ENCODE measurements around the gene SMIM30.
A peak's percentile ranks its signal among the peaks of the same experiment; 100 is the strongest.
"Not testable (repeated sequence)": the region's sequence is repeated elsewhere in the genome, so short reads cannot be mapped to it uniquely, and the experiment has no call there.

Gene SMIM30

DNA sequence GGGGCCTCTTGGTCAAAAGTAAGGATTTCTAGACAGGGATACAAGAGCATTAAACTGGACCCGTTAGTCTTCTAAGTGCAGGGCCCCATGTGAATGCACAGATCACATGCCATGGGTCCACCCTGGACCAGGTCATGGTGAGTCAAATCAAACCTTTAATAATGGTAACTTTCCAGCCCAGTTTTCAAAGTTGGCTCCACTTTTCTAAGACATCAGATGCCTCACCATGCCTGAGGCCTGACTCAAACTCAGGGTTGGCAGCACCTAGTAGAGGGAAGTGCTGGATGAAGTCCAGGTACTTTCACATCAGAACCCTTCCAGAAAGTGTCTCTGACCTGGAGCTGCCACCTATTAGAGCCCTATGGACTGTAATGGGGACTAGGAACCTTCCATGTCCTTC lies 9.7 kb upstream of the SMIM30 start:
- no peak overlapping the region for H3K9ac ChIP-seq (ENCODE audit: low read depth, low read length)
- no peaks in the 10 kb centered on the region for H3K4me1 ChIP-seq (ENCODE audit: insufficient read depth, low read length)
- no peaks in the 10 kb centered on the region for H3K36me3 ChIP-seq (ENCODE audit: insufficient read depth, low read length)
- no peaks in the 10 kb centered on the region for H3K9me3 ChIP-seq (ENCODE audit: control insufficient read depth, insufficient read depth, low read length)

DNA sequence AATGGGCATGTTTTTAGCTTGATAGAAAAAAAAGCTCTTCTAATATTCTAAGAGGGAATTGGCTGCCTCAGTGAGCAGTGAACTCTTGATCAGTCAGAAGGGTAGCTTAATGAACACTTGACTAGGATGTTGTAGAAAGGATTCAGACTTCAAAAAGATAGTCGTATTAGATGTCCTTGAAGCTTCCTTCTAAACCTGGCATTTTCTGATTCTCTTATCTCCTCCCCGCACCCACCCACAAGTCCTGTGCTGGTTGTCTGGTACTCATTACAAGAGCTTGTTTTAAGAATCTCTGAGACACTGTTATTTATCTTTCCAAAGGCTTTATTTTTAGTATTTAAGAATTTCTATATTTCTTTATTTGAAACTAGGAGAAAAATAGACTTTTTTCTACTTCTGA lies 7.4 kb upstream of the SMIM30 start:
- no peaks in the 10 kb centered on the region for H3K4me1 ChIP-seq (ENCODE audit: insufficient read depth, low read length)
- H3K9ac ChIP-seq (ENCODE audit: low read depth, low read length) = no peak overlapping the region

DNA sequence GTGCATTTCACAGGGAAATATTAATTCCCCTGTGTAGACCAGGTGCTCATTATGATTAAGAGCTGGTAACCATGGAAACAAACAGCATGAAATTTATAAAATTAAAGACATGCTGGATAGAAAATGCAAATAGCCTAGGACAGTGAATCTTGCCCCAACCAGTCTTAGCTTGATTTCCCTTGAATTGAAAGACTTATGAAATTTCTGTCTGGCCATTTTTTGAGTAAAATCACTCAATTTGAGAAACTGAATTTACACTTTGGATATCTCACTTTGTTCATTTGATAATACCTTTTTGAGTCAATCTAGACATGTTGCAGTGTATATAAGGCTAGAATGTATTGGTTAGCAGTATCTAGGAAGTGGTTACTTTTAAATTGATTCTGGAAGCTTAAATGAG lies 4.4 kb upstream of the SMIM30 start:
- Histone ChIP-seq H3K9me3 (ENCODE audit: control insufficient read depth, insufficient read depth, low read length) (no peaks in the 10 kb centered on the region), H3K36me3 (ENCODE audit: insufficient read depth, low read length) (no peaks in the 10 kb centered on the region), H3K4me1 (ENCODE audit: insufficient read depth, low read length) (0 out of 2 replicates have a peak, but pooled peaks cover 5% of the 10 kb centered on the region), H3K9ac (ENCODE audit: low read depth, low read length) (no peak overlapping the region)

More for the DNA sequence above, 7.4 kb upstream of the SMIM30 start:
- no peaks in the 10 kb centered on the region for H3K9me3 ChIP-seq (ENCODE audit: control insufficient read depth, insufficient read depth, low read length)
- H3K36me3 ChIP-seq (ENCODE audit: insufficient read depth, low read length) = no peaks in the 10 kb centered on the region

GRCh38 chr7:113120647-113121046 lies 2.3 kb upstream of the SMIM30 start:
- Histone ChIP-seq H3K36me3 (ENCODE audit: insufficient read depth, low read length) (peaks cover 3% of the 10 kb centered on the region; the same call in 1 of the 2 replicates), H3K4me1 (ENCODE audit: insufficient read depth, low read length) (peaks cover 11% of the 10 kb centered on the region; the same call in 1 of the 2 replicates), H3K9me3 (ENCODE audit: control insufficient read depth, insufficient read depth, low read length) (no peaks in the 10 kb centered on the region), H3K9ac (ENCODE audit: low read depth, low read length) (no peak overlapping the region)

GRCh38 chr7:113119429-113119828 lies 1.1 kb upstream of the SMIM30 start:
- H3K4me1 ChIP-seq (ENCODE audit: insufficient read depth, low read length) = peaks cover 11% of the 10 kb centered on the region; the same call in 1 of the 2 replicates
- H3K9me3 ChIP-seq (ENCODE audit: control insufficient read depth, insufficient read depth, low read length) = no peaks in the 10 kb centered on the region
- H3K36me3 ChIP-seq (ENCODE audit: insufficient read depth, low read length) = peaks cover 3% of the 10 kb centered on the region; the same call in 1 of the 2 replicates
- no peak overlapping the region for H3K9ac ChIP-seq (ENCODE audit: low read depth, low read length)

- Histone ChIP-seq H3K9ac (ENCODE audit: low read depth, low read length) (peak overlapping the region; percentile 94), H3K4me1 (ENCODE audit: insufficient read depth, low read length) (peaks cover 11% of the 10 kb centered on the region; the same call in 1 of the 2 replicates)
- H3K36me3 ChIP-seq (ENCODE audit: insufficient read depth, low read length); H3K9me3 ChIP-seq (ENCODE audit: control insufficient read depth, insufficient read depth, low read length): not testable (repeated sequence)
Observed at GRCh38 chr7:113117374-113117774, 980 bp downstream of the SMIM30 start.

GRCh38 chr7:113113912-113114311 lies 4.4 kb downstream of the SMIM30 start:
- Histone ChIP-seq H3K9ac (ENCODE audit: low read depth, low read length) (no peak overlapping the region), H3K9me3 (ENCODE audit: control insufficient read depth, insufficient read depth, low read length) (no peaks in the 10 kb centered on the region), H3K4me1 (ENCODE audit: insufficient read depth, low read length) (peaks cover 8% of the 10 kb centered on the region; the same call in 1 of the 2 replicates), H3K36me3 (ENCODE audit: insufficient read depth, low read length) (peaks cover 3% of the 10 kb centered on the region; the same call in 1 of the 2 replicates)

DNA sequence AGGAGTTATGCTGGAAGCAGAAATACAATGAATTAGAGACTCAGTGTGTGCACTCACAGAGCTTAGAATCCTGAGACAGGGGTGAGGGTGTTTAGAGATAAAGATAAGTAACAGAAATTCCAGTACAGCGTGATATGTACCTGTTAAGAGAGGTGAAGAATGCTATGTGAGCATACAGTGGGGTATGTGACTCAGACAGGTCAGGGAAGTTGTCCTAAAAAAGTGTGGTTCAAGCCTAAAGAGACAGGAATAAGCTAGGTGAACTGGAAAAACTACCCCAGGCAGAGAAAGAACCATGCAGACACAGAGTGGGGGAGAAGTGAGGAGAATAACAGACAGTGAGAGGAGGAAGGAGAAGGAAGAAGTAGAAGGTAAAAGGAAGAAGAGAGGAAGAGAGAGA lies 8.6 kb downstream of the SMIM30 start:
- H3K9me3 ChIP-seq (ENCODE audit: control insufficient read depth, insufficient read depth, low read length) = no peaks in the 10 kb centered on the region
- no peak overlapping the region for H3K9ac ChIP-seq (ENCODE audit: low read depth, low read length)
- H3K4me1 ChIP-seq (ENCODE audit: insufficient read depth, low read length) = no peaks in the 10 kb centered on the region
- no peaks in the 10 kb centered on the region for H3K36me3 ChIP-seq (ENCODE audit: insufficient read depth, low read length)

DNA sequence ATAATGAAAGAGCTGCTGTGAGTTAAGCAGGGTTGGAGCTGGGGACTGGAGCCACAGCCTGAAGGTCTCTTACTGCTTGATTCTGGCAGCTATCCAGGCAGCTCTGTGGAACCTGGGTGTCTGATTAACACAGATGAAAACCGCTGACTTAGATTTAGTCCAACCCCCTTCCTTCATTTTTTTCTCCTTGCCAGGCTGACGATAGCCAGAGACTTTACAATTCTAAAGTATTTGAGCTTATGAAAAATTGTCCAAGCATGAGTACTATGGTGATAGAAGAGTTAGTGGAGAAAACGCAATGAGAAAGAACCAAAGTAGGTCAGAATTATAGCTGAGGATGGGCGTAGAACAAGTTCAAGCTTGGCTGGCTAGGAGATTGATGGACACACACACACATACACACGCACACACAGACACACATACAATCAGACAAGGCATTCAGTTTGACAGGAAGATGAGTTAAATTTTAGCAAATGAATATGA lies 18.2 kb downstream of the SMIM30 start:
- no peaks in the 10 kb centered on the region for H3K4me1 ChIP-seq (ENCODE audit: insufficient read depth, low read length)
- no peak overlapping the region for H3K9ac ChIP-seq (ENCODE audit: low read depth, low read length)
- no peaks in the 10 kb centered on the region for H3K36me3 ChIP-seq (ENCODE audit: insufficient read depth, low read length)
- no peaks in the 10 kb centered on the region for H3K9me3 ChIP-seq (ENCODE audit: control insufficient read depth, insufficient read depth, low read length)

- Histone ChIP-seq H3K9ac (ENCODE audit: low read depth, low read length) (no peak overlapping the region), H3K9me3 (ENCODE audit: control insufficient read depth, insufficient read depth, low read length) (no peaks in the 10 kb centered on the region), H3K36me3 (ENCODE audit: insufficient read depth, low read length) (no peaks in the 10 kb centered on the region)
Observed at GRCh38 chr7:113099284-113099919, 19.0 kb downstream of the SMIM30 start.

GRCh38 chr7:113094517-113095249 lies 23.7 kb downstream of the SMIM30 start:
- H3K9ac ChIP-seq (ENCODE audit: low read depth, low read length) = no peak overlapping the region
- H3K36me3 ChIP-seq (ENCODE audit: insufficient read depth, low read length) = no peaks in the 10 kb centered on the region
- H3K9me3 ChIP-seq (ENCODE audit: control insufficient read depth, insufficient read depth, low read length) = no peaks in the 10 kb centered on the region
- no peaks in the 10 kb centered on the region for H3K4me1 ChIP-seq (ENCODE audit: insufficient read depth, low read length)

More at GRCh38 chr7:113099284-113099919, 19.0 kb downstream of the SMIM30 start:
- no peaks in the 10 kb centered on the region for H3K4me1 ChIP-seq (ENCODE audit: insufficient read depth, low read length)

DNA sequence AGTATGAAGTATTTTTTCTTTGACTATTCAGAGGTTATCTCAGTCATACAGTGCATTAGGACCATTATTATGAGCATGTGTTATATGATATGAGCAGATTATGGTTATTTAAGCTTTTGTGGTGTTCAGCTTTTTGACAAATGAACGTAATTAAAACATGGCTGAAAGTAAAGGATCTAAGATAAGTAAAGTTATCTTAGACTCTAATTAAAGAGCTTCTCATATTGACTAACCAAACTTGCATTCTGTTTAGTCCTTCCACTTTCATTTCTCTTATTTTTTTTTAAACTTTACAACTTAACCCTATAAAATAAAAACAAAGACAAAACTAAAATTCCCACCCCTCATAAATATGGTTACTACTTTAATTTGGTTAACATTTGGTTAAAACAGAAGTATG lies 24.8 kb downstream of the SMIM30 start:
- no peaks in the 10 kb centered on the region for H3K9me3 ChIP-seq (ENCODE audit: control insufficient read depth, insufficient read depth, low read length)
- H3K9ac ChIP-seq (ENCODE audit: low read depth, low read length) = no peak overlapping the region
- no peaks in the 10 kb centered on the region for H3K36me3 ChIP-seq (ENCODE audit: insufficient read depth, low read length)
- H3K4me1 ChIP-seq (ENCODE audit: insufficient read depth, low read length) = no peaks in the 10 kb centered on the region

DNA sequence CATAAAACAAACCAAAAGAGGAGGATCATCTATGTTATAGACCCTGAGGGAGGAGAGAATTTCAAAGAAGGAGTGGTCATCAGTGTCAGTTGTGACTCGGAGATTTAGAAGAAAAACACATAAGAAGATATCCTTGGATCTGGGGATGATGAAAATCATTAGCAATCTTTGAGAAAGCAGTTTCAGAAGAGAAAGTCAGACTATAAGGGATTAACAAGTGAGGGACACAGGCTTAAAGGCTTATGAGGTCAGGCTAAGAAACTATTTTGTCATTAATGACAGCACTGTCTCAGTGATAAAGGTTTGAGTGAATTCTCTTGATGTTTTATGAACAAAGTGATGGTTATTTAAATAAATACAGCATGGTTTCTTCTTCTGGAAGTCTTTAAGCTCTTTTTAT lies 25.6 kb downstream of the SMIM30 start:
- Histone ChIP-seq H3K9me3 (ENCODE audit: control insufficient read depth, insufficient read depth, low read length) (no peaks in the 10 kb centered on the region), H3K36me3 (ENCODE audit: insufficient read depth, low read length) (no peaks in the 10 kb centered on the region), H3K9ac (ENCODE audit: low read depth, low read length) (no peak overlapping the region), H3K4me1 (ENCODE audit: insufficient read depth, low read length) (no peaks in the 10 kb centered on the region)

GRCh38 chr7:113087071-113087998 lies 31.0 kb downstream of the SMIM30 start:
- Histone ChIP-seq H3K9me3 (ENCODE audit: control insufficient read depth, insufficient read depth, low read length) (no peaks in the 10 kb centered on the region), H3K36me3 (ENCODE audit: insufficient read depth, low read length) (no peaks in the 10 kb centered on the region), H3K9ac (ENCODE audit: low read depth, low read length) (peak overlapping the region; percentile 49; the same call in 1 of the 2 replicates), H3K4me1 (ENCODE audit: insufficient read depth, low read length) (peaks cover 4% of the 10 kb centered on the region; the same call in 1 of the 2 replicates)

Measured in ES-I3 (cell line).